ENCODE measurements around the gene ARHGAP45.
A peak's percentile ranks its signal among the peaks of the same experiment; 100 is the strongest.

ARHGAP45 gene

GRCh38 chr19:1068009-1069001 lies 1.3 kb downstream of the ARHGAP45 start:
- DNase-seq: peak; percentile 77
- peak overlapping the region; percentile 94 for H3K27ac Mint-ChIP-seq
- H3K4me3 Mint-ChIP-seq: peak overlapping the region; percentile 90
- no peaks in the 10 kb centered on the region for H3K27me3 Mint-ChIP-seq
- no peaks in the 10 kb centered on the region for H3K9me3 Mint-ChIP-seq
- peaks cover 63% of the 10 kb centered on the region for H3K4me1 Mint-ChIP-seq (ENCODE audit: low read depth)
- peaks cover 44% of the 10 kb centered on the region for H3K36me3 Mint-ChIP-seq (ENCODE audit: low read depth)

- DNase-seq: peak; percentile 72
- H3K36me3 Mint-ChIP-seq (ENCODE audit: low read depth): peaks cover 52% of the 10 kb centered on the region
- peaks cover 69% of the 10 kb centered on the region for H3K4me1 Mint-ChIP-seq (ENCODE audit: low read depth)
- no peaks in the 10 kb centered on the region for H3K27me3 Mint-ChIP-seq
- H3K9me3 Mint-ChIP-seq: no peaks in the 10 kb centered on the region
- H3K27ac Mint-ChIP-seq: peak overlapping the region; percentile 94
- peak overlapping the region; percentile 90 for H3K4me3 Mint-ChIP-seq
Measured at GRCh38 chr19:1069009-1069779, 2.2 kb downstream of the ARHGAP45 start.

- Mint-ChIP-seq H3K36me3 (ENCODE audit: low read depth) (peaks cover 57% of the 10 kb centered on the region), H3K4me3 (peak overlapping the region; percentile 90), H3K9me3 (no peaks in the 10 kb centered on the region), H3K27ac (peak overlapping the region; percentile 52), H3K27me3 (no peaks in the 10 kb centered on the region), H3K4me1 (ENCODE audit: low read depth) (peaks cover 62% of the 10 kb centered on the region)
- DNase-seq: no peak
Measured at GRCh38 chr19:1070576-1070930, 3.6 kb downstream of the ARHGAP45 start.

- H3K4me1 Mint-ChIP-seq (ENCODE audit: low read depth): peaks cover 62% of the 10 kb centered on the region
- H3K4me3 Mint-ChIP-seq: peak overlapping the region; percentile 62
- no peak for DNase-seq
- peak overlapping the region; percentile 87 for H3K27ac Mint-ChIP-seq
- no peaks in the 10 kb centered on the region for H3K9me3 Mint-ChIP-seq
- peaks cover 64% of the 10 kb centered on the region for H3K36me3 Mint-ChIP-seq (ENCODE audit: low read depth)
- no peaks in the 10 kb centered on the region for H3K27me3 Mint-ChIP-seq
Measured at GRCh38 chr19:1070931-1071791, 4.2 kb downstream of the ARHGAP45 start.

- Mint-ChIP-seq H3K27me3 (no peaks in the 10 kb centered on the region), H3K4me3 (peak overlapping the region; percentile 20), H3K4me1 (ENCODE audit: low read depth) (peaks cover 67% of the 10 kb centered on the region), H3K9me3 (no peaks in the 10 kb centered on the region), H3K27ac (peak overlapping the region; percentile 87), H3K36me3 (ENCODE audit: low read depth) (peaks cover 75% of the 10 kb centered on the region)
- no peak for DNase-seq
Measured at GRCh38 chr19:1072371-1073015, 5.5 kb downstream of the ARHGAP45 start.

GRCh38 chr19:1073063-1073955 lies 6.3 kb downstream of the ARHGAP45 start:
- peaks cover 73% of the 10 kb centered on the region for H3K4me1 Mint-ChIP-seq (ENCODE audit: low read depth)
- no peaks in the 10 kb centered on the region for H3K27me3 Mint-ChIP-seq
- peak overlapping the region; percentile 47 for H3K27ac Mint-ChIP-seq
- peaks cover 77% of the 10 kb centered on the region for H3K36me3 Mint-ChIP-seq (ENCODE audit: low read depth)
- DNase-seq: no peak
- H3K9me3 Mint-ChIP-seq: no peaks in the 10 kb centered on the region
- H3K4me3 Mint-ChIP-seq: peak overlapping the region; percentile 18

- H3K27ac Mint-ChIP-seq: peak overlapping the region; percentile 79
- no peaks in the 10 kb centered on the region for H3K27me3 Mint-ChIP-seq
- H3K36me3 Mint-ChIP-seq (ENCODE audit: low read depth): peaks cover 78% of the 10 kb centered on the region
- peak overlapping the region; percentile 62 for H3K4me3 Mint-ChIP-seq
- no peaks in the 10 kb centered on the region for H3K9me3 Mint-ChIP-seq
- H3K4me1 Mint-ChIP-seq (ENCODE audit: low read depth): peaks cover 69% of the 10 kb centered on the region
- DNase-seq: peak; percentile 52
Measured at GRCh38 chr19:1073956-1074517, 7.1 kb downstream of the ARHGAP45 start.

- Mint-ChIP-seq H3K36me3 (ENCODE audit: low read depth) (peaks cover 76% of the 10 kb centered on the region), H3K4me3 (peak overlapping the region; percentile 28), H3K27ac (peak overlapping the region; percentile 92), H3K4me1 (ENCODE audit: low read depth) (peaks cover 65% of the 10 kb centered on the region), H3K27me3 (no peaks in the 10 kb centered on the region), H3K9me3 (no peaks in the 10 kb centered on the region)
- peak; percentile 86 for DNase-seq
Measured at GRCh38 chr19:1074544-1075283, 7.7 kb downstream of the ARHGAP45 start.

- Mint-ChIP-seq H3K4me3 (peak overlapping the region; percentile 28), H3K36me3 (ENCODE audit: low read depth) (peaks cover 81% of the 10 kb centered on the region), H3K27me3 (no peaks in the 10 kb centered on the region), H3K27ac (peak overlapping the region; percentile 92), H3K4me1 (ENCODE audit: low read depth) (peaks cover 70% of the 10 kb centered on the region), H3K9me3 (no peaks in the 10 kb centered on the region)
- DNase-seq: no peak
Measured at GRCh38 chr19:1076046-1076386, 9.0 kb downstream of the ARHGAP45 start.

- Mint-ChIP-seq H3K36me3 (ENCODE audit: low read depth) (peaks cover 85% of the 10 kb centered on the region), H3K27me3 (no peaks in the 10 kb centered on the region), H3K4me1 (ENCODE audit: low read depth) (peaks cover 73% of the 10 kb centered on the region), H3K9me3 (no peaks in the 10 kb centered on the region), H3K27ac (peak overlapping the region; percentile 92), H3K4me3 (peak overlapping the region; percentile 71)
- DNase-seq: peak; percentile 89
Measured at GRCh38 chr19:1076951-1077350, 10.0 kb downstream of the ARHGAP45 start.

GRCh38 chr19:1079566-1080111 lies 12.7 kb downstream of the ARHGAP45 start:
- DNase-seq: peak; percentile 82
- H3K4me3 Mint-ChIP-seq: no peak overlapping the region
- H3K4me1 Mint-ChIP-seq (ENCODE audit: low read depth): peaks cover 66% of the 10 kb centered on the region
- no peaks in the 10 kb centered on the region for H3K9me3 Mint-ChIP-seq
- H3K36me3 Mint-ChIP-seq (ENCODE audit: low read depth): peaks cover 87% of the 10 kb centered on the region
- peak overlapping the region; percentile 79 for H3K27ac Mint-ChIP-seq
- no peaks in the 10 kb centered on the region for H3K27me3 Mint-ChIP-seq

Measured in activated T-cell treated with anti-CD3 and anti-CD28 coated beads, Interleukin-2, amount 50 U/mL, for 24 hours (primary cell).